ENCODE results near the gene POLDIP2.

The POLDIP2 gene

GRCh38 chr17:28317099-28317965, 40.0 kb downstream of the POLDIP2 start:
- no peak for DNase-seq (ENCODE audit: low spot score)

GRCh38 chr17:28315846-28316705, 41.3 kb downstream of the POLDIP2 start:
- DNase-seq (ENCODE audit: low spot score) = no peak

GRCh38 chr17:28313841-28314240, 43.5 kb downstream of the POLDIP2 start:
- no peak for DNase-seq (ENCODE audit: low spot score)

- no peak for DNase-seq (ENCODE audit: low spot score)
These were observed 50.3 kb downstream of the POLDIP2 start for GRCh38 chr17:28306954-28307401.

- no peak for DNase-seq (ENCODE audit: low spot score)
These were observed 58.9 kb downstream of the POLDIP2 start for GRCh38 chr17:28298449-28298848.
